Gastrocnemius medialis (tissue), 4 donors: ENCODE results near the gene AGTPBP1. TPM values are rescaled to one million over a fixed set of nuclear protein-coding genes. Genes with fewer than 3 reads are reported as not detected.
"Not testable (repeated sequence)": the region's sequence is repeated elsewhere in the genome, so short reads cannot be mapped to it uniquely, and the experiment has no call there.

ENCODE experiments used
- ATAC-seq, 2 donors: fragments of 150-250 bp; one replicate each; pipeline ENCODE4 v1.9.1; 2016
- DNase-seq, 2 donors: peaks; one replicate each; pipeline ENCODE4 v3.0.0-alpha.2; 2019
- H3K27ac ChIP-seq, 4 donors: fragments of 200-600 bp; sonication (generic); 1 replicate in 1 of 4; 2 replicates in 3 of 4; pipeline ENCODE4 v1.5.1; 2016 to 2018; ENCODE audit warnings: mild to moderate bottlenecking in 2 of 4, moderate library complexity in 1 of 4
- H3K27me3 ChIP-seq, 3 donors: fragments of 200-600 bp; sonication (generic) in 2 of 3; 1 replicate in 1 of 3; 2 replicates in 2 of 3; pipeline versions ENCODE4 v1.5.1 to v1.6.0; 2016 to 2019; ENCODE audit warnings: mild to moderate bottlenecking in 1 of 3, moderate library complexity in 1 of 3
- H3K36me3 ChIP-seq, 2 donors: fragments of 200-600 bp; sonication (generic) in 1 of 2; one replicate each; pipeline ENCODE4 v1.5.1; 2017 to 2018
- H3K4me1 ChIP-seq, 2 donors: fragments of 200-600 bp; sonication (generic) in 1 of 2; one replicate each; pipeline ENCODE4 v1.5.1; 2016 to 2017; ENCODE audit warnings: mild to moderate bottlenecking in 2 of 2
- H3K4me3 ChIP-seq, 4 donors: fragments of 200-600 bp; sonication (generic) in 3 of 4; 1 replicate in 1 of 4; 2 replicates in 3 of 4; pipeline ENCODE4 v1.5.1; 2016 to 2019; ENCODE audit warnings: mild to moderate bottlenecking in 2 of 4
- H3K9me3 ChIP-seq, 3 donors: fragments of 200-600 bp; sonication (generic) in 2 of 3; 1 replicate in 1 of 3; 2 replicates in 2 of 3; pipeline ENCODE4 v1.5.1; 2016 to 2019
- CTCF ChIP-seq, 5 experiments: fragments of 450-650 bp in 3 of 5; fragments of 200-600 bp in 2 of 5; sonication (generic) in 2 of 5; IDR thresholded peaks in 4 of 5; conservative IDR thresholded peaks in 1 of 5; 1 replicate in 4 of 5; 2 replicates in 1 of 5; pipeline ENCODE4 v1.5.1; 2016 to 2019; ENCODE audit warnings: antibody characterized with exemption in 5 of 5, mild to moderate bottlenecking in 3 of 5, moderate library complexity in 3 of 5
- POLR2A ChIP-seq, 2 donors: fragments of 450-650 bp; IDR thresholded peaks; one replicate each; pipeline ENCODE4 v1.6.1; 2017; ENCODE audit warnings: antibody characterized with exemption in 2 of 2, mild to moderate bottlenecking in 2 of 2, moderate library complexity in 2 of 2
- in situ Hi-C, 4 donors: fragments of 200-750 bp; cut with MboI; loops; one replicate each; pipeline versions ENCODE4 v1.15.0 to v1.8.0; 2017; ENCODE audit warnings: low sequenced_read_pairs in 4 of 4
- intact Hi-C: fragments of 100-400 bp; cut with DNase I; formaldehyde crosslinking; loops from one replicate; pipeline ENCODE4 v1.15.1; 2023; ENCODE audit warnings: low total_unique reads
- total RNA-seq, 4 donors: library from RNA; depleted of rRNA; stranded (reverse); fragments of >200 nt; gene quantifications; one replicate each; pipeline versions ENCODE4 v1.1.0 to v1.2.3, GENCODE V29; 2016

Gene AGTPBP1
- total RNA-seq, 4 donors from 2014 or later, result 24.4 to 39.7 (median 31.8) TPM

- ATAC-seq (no peak), DNase-seq (no peak)
- Histone ChIP-seq H3K4me3 (no peak overlapping the region), H3K9me3 (no peaks in the 10 kb centered on the region), H3K36me3 (no peaks in the 10 kb centered on the region), H3K4me1 (peaks cover 0 to 5% of the 10 kb centered on the region in 2 donors), H3K27me3 (no peaks in the 10 kb centered on the region), H3K27ac (no peak overlapping the region)
- TF ChIP-seq POLR2A (IDR thresholded peaks at IDR 0.05) (no peak), CTCF (IDR thresholded peaks at IDR 0.05 in 4 of 5, conservative IDR thresholded peaks at IDR 0.05 in 1 of 5) (no peak)
- intact Hi-C loops, result no loop called here
- in situ Hi-C loops, result no loop called here
These were observed 147.4 kb downstream of the AGTPBP1 start for GRCh38 chr9:85594316-85594715.

GRCh38 chr9:85586684-85587083 is 155.1 kb downstream of the AGTPBP1 start:
- no peak for TF ChIP-seq CTCF (IDR thresholded peaks at IDR 0.05 in 4 of 5, conservative IDR thresholded peaks at IDR 0.05 in 1 of 5)
- no peak for TF ChIP-seq POLR2A (IDR thresholded peaks at IDR 0.05)
- no peaks in the 10 kb centered on the region for H3K9me3 ChIP-seq
- H3K36me3 ChIP-seq, result peaks cover 0 to 5% of the 10 kb centered on the region in 2 donors
- DNase-seq, result no peak
- H3K27me3 ChIP-seq, result no peaks in the 10 kb centered on the region
- in situ Hi-C loops (no loop called here), intact Hi-C loops (no loop called here)
- no peak overlapping the region for H3K4me3 ChIP-seq
- ATAC-seq, result no peak
- peaks cover 0 to 11% of the 10 kb centered on the region in 2 donors for H3K4me1 ChIP-seq
- H3K27ac ChIP-seq, result no peak overlapping the region

- H3K36me3 ChIP-seq, result no peaks in the 10 kb centered on the region
- no peak overlapping the region for H3K27ac ChIP-seq
- in situ Hi-C loops (no loop called here), intact Hi-C loops (no loop called here)
- ATAC-seq (no peak), DNase-seq (no peak)
- no peaks in the 10 kb centered on the region for H3K4me1 ChIP-seq
- H3K27me3 ChIP-seq, result no peaks in the 10 kb centered on the region
- H3K4me3 ChIP-seq, result no peak overlapping the region
- no peaks in the 10 kb centered on the region for H3K9me3 ChIP-seq
- TF ChIP-seq POLR2A (IDR thresholded peaks at IDR 0.05) (no peak), CTCF (IDR thresholded peaks at IDR 0.05 in 4 of 5, conservative IDR thresholded peaks at IDR 0.05 in 1 of 5) (no peak)
These were observed 164.3 kb downstream of the AGTPBP1 start for GRCh38 chr9:85577353-85577952.

GRCh38 chr9:85575868-85576267 is 165.9 kb downstream of the AGTPBP1 start:
- Histone ChIP-seq H3K27ac (no peak overlapping the region), H3K27me3 (no peaks in the 10 kb centered on the region), H3K9me3 (no peaks in the 10 kb centered on the region), H3K4me3 (no peak overlapping the region), H3K36me3 (no peaks in the 10 kb centered on the region), H3K4me1 (no peaks in the 10 kb centered on the region)
- TF ChIP-seq CTCF (IDR thresholded peaks at IDR 0.05 in 4 of 5, conservative IDR thresholded peaks at IDR 0.05 in 1 of 5) (no peak), POLR2A (IDR thresholded peaks at IDR 0.05) (no peak)
- no peak for DNase-seq
- intact Hi-C loops (no loop called here), in situ Hi-C loops (no loop called here)
- no peak for ATAC-seq

- H3K36me3 ChIP-seq, H3K4me1 ChIP-seq, DNase-seq, H3K27me3 ChIP-seq, H3K4me3 ChIP-seq, in situ Hi-C loops, ATAC-seq, H3K27ac ChIP-seq, intact Hi-C loops, H3K9me3 ChIP-seq: not testable (repeated sequence)
These were observed 168.2 kb downstream of the AGTPBP1 start for GRCh38 chr9:85573546-85573945.

- H3K36me3 ChIP-seq, H3K4me1 ChIP-seq, in situ Hi-C loops, intact Hi-C loops, H3K27ac ChIP-seq, DNase-seq, H3K9me3 ChIP-seq, H3K4me3 ChIP-seq, H3K27me3 ChIP-seq, ATAC-seq: not testable (repeated sequence)
These were observed 168.8 kb downstream of the AGTPBP1 start for GRCh38 chr9:85572917-85573316.
